Ovary (tissue), 3 donors: ENCODE data around the gene GUCA2B.

Experiments used
- EP300 ChIP-seq: sonication (generic); formaldehyde crosslinking; IDR thresholded peaks from one replicate; pipeline ENCODE4 v1.6.1; 2017; ENCODE audit warnings: antibody characterized with exemption
- POLR2A ChIP-seq: fragments of 450-650 bp; IDR thresholded peaks from one replicate; pipeline ENCODE4 v1.6.1; 2017; ENCODE audit warnings: antibody characterized with exemption, mild to moderate bottlenecking, moderate library complexity
- TF ChIP-seq, protein P1 (sequence below), 3 donors: fragments of 450-650 bp in 2 of 3; fragments of 200-600 bp in 1 of 3; IDR thresholded peaks; one replicate each; pipeline versions ENCODE4 v1.5.1 to v1.8.0; 2016 to 2022; ENCODE audit warnings: antibody characterized with exemption in 3 of 3, mild to moderate bottlenecking in 1 of 3
- donor health status: DM: no; HTN: no; CAD: no.

DNA sequence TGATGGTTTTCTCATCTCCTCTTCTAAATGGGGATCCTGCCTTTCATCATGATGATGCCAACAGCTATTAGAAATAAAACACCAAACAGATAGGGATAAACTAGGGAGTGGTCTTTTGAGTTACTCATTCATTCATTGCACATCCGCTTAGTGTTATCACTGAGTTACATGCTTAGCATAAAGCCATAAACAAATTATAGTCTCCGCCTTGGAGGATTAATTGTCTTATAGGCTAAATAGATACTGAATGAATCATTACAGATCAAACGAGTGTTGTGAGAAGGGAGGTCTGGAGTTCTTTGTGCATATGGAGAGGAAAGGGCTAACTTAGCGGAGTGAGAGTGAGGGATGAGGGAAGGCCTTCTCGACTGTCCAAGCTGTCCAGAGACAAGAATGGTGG, 19.8 kb upstream of the GUCA2B start:
- TF ChIP-seq, protein P1, sequence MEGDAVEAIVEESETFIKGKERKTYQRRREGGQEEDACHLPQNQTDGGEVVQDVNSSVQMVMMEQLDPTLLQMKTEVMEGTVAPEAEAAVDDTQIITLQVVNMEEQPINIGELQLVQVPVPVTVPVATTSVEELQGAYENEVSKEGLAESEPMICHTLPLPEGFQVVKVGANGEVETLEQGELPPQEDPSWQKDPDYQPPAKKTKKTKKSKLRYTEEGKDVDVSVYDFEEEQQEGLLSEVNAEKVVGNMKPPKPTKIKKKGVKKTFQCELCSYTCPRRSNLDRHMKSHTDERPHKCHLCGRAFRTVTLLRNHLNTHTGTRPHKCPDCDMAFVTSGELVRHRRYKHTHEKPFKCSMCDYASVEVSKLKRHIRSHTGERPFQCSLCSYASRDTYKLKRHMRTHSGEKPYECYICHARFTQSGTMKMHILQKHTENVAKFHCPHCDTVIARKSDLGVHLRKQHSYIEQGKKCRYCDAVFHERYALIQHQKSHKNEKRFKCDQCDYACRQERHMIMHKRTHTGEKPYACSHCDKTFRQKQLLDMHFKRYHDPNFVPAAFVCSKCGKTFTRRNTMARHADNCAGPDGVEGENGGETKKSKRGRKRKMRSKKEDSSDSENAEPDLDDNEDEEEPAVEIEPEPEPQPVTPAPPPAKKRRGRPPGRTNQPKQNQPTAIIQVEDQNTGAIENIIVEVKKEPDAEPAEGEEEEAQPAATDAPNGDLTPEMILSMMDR (IDR thresholded peaks at IDR 0.05), result no peak
- TF ChIP-seq POLR2A (no peak), EP300 (no peak)
